ES-I3 (cell line): ENCODE data around the gene SRGAP2.
"Not testable (repeated sequence)": the region's sequence is repeated elsewhere in the genome, so short reads cannot be mapped to it uniquely, and the experiment has no call there.

ENCODE experiments used
- H3K36me3 ChIP-seq: 2 replicates; pipeline ENCODE4 v1.6.1; 2013; ENCODE audit warnings: mild to moderate bottlenecking, low read length, control low read depth, moderate library complexity; ENCODE audit not compliant: insufficient read depth
- H3K4me1 ChIP-seq: 2 replicates; pipeline ENCODE4 v1.6.1; 2013; ENCODE audit warnings: mild to moderate bottlenecking, control low read depth, low read length; ENCODE audit not compliant: insufficient read depth
- H3K9ac ChIP-seq: 2 replicates; pipeline ENCODE4 v1.6.1; 2013; ENCODE audit warnings: low read depth, mild to moderate bottlenecking, low read length, moderate library complexity
- H3K9me3 ChIP-seq: 2 replicates; pipeline ENCODE4 v1.6.1; 2013; ENCODE audit warnings: mild to moderate bottlenecking, low read length, moderate library complexity; ENCODE audit not compliant: control insufficient read depth, insufficient read depth

SRGAP2 gene

DNA sequence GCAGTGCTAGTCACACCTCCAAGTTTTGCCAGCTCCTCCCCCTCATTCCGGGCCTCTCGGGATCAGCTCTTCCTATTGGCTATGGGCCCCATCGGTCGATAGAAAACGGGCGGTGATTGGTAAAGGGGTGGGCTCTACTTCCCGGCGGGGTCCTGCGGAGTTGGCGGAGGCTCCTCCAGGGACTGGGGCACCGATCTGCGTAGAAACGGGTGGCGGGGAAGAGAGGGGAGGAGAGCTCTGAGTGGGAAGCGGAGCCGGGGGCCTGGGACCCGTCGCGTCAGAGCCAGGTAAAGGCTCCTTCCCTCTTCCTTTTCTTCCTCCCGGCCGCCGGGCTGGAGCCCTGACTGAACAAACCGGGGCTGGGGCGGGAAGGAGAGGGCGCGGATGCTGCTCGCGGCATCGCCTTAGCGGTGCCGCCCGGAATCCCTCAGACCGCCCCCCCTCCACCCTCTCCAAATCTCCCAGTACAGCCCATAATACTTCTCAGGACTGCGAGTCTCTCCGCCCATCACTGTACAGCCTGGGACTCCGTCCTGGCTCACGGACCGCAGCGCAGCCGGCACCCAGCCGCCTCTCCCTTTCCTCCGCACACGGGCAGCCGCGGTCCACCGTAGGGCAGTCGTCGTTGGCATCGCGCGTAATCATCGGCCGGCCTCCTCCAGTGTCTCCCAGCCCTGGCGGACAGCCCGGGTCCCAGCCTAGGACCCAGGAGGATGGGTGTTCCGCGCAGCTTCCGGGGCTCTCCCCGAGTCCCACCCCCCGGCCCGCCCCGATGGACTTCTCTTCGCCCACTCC lies at the start of gene SRGAP2:
TSS of gene SRGAP2 (plus strand) at position 178 of the 795 bp plus-strand sequence. CDS start 2,430 bp downstream, outside the sequence.
- not testable (repeated sequence) for H3K36me3 ChIP-seq, H3K4me1 ChIP-seq, H3K9me3 ChIP-seq
- H3K9ac ChIP-seq = peak within 1 kb of the TSS; percentile 44; the same call in 1 of the 2 replicates

DNA sequence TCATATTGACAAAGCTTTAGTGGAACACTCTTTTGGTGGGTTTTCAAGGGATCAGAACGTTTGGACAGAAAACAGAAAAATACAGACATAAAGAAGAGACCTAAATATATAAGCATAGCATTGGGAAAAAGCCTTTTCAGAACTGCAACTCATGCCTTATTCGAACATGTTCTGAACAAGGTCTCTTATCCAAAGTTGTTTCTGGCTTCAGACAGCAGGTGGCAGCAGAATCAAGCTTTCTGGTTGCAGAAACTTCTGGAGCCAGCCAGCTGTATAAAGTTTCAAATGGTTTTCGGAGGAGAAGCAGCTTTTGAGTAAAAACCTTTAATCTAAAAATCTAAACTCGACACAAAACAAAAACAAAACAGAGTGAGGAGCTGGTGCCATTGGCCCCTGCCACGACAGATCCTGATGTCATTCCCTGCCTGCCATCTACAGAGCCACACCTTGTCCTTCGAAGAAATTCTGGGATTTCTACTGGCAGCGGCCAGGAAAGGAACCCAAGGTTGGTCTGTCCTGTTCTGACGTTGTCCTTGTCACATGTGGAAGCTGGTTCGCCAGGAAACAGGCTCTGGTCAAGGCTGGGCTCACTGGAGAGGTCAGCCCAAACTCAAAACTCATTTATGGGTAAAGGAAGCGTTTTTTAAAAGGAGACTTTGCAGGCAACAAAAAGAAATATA lies 35.9 kb upstream of the SRGAP2 start:
- H3K4me1 ChIP-seq, H3K9me3 ChIP-seq, H3K9ac ChIP-seq, H3K36me3 ChIP-seq: not testable (repeated sequence)

DNA sequence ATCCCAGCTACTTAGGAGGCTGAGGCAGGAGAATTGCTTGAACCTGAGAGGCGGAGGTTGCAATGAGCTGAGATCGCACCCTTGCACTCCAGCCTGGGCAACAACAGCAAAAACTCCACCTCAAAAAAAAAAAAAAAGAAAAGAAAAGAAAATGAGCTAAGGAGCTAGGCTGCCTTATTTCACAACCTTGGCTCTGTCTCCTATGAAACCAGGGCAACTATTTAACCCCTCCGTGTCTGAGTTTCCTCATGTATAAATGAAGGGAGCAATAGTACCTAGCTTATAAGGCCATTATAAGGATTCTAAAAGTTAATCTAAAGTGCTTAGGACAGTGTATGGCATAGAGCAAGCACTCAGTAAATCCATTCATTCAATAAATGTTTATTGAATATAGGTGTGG lies 33.5 kb upstream of the SRGAP2 start:
- H3K9me3 ChIP-seq, H3K36me3 ChIP-seq, H3K4me1 ChIP-seq, H3K9ac ChIP-seq: not testable (repeated sequence)

DNA sequence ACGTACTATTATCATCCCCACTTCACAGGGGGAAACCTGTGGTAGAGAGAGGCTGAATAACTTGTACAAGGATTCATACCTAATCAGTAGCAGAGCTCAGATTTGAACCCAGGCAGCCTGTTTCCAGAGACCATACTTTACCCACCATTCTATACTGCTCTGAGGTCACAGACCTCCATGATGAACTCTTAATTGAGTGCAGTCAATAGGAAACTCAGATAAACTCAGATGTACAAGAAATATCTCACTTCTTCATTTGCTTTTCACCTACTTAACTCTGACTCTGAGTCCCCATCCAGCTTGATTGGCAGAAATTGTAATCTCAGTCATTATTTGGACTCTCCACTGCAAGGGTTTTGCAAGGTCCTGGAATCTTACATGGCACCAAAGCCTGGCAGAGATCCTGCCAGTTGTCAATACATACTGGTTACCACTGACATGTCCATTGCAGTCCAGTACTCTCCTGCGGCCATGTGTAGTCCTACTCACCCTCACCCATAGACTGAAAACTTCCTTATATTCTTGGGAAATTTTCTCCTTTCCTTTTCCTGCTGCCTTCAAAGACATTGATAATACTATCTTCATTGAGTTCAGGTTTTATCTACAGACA lies 30.1 kb upstream of the SRGAP2 start:
- not testable (repeated sequence) for H3K4me1 ChIP-seq, H3K9ac ChIP-seq, H3K36me3 ChIP-seq, H3K9me3 ChIP-seq

DNA sequence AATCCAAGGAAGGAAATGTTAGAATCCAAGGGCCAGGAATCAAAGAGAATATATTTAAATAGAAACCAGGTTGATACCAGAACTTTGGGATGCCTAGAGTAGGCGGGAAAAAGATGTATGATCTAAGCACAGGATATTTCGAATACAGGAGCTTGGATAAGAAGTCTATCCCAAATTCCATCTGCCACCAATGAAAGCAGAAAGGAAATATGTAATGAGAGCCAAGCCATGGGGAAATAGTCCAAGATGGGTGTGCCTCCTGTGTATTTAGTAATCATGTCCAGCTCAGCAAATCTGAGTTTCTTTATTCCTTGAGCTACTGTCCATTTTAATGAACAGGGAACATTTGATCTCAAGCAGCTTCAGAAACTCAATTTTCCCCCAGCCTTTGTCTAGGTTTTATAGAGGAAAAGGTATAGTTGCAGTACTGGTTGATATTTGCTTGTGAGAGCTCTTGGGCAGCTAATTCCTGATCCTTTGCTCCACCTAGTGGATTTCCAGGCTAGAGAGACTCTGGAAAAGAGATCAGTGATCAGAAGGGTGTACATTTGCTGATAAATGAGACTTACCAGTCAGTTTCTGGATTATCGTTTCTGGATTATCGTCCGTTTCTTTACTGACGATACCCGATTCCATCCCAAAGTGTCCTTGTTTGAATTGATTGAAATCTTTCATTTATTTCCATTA lies 29.0 kb upstream of the SRGAP2 start:
- not testable (repeated sequence) for H3K9ac ChIP-seq, H3K36me3 ChIP-seq, H3K9me3 ChIP-seq, H3K4me1 ChIP-seq

DNA sequence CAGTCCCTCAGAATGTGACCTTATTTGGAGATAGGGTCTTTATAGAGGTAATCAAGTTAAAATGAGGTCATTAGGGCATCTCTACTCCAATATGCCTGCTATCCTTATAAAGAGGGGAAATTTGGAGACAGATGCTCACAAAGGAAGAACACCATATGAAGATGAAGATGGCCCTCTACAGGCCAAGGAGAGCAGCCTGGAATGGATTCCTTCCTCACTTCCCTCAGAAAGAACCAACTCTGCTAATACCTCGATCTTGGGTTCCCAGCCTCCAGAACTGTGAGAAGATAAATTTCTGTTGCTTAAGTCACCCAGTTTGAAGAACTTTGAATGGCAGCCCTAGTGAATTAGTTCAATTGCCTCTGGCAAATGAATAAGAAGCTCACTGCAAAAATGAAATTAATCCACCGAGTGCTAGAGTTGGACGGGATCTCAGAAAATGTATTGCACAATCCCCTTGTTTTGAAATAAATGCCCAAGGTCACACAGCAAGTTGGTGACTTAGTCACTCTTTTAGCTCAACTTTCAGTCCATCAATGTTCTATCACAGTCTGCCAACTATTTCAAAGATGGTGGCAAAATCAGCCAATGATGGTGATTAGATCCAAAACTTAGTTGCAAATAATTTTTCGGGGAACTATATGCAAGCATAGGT lies 27.8 kb upstream of the SRGAP2 start:
- not testable (repeated sequence) for H3K9me3 ChIP-seq, H3K4me1 ChIP-seq, H3K9ac ChIP-seq, H3K36me3 ChIP-seq

DNA sequence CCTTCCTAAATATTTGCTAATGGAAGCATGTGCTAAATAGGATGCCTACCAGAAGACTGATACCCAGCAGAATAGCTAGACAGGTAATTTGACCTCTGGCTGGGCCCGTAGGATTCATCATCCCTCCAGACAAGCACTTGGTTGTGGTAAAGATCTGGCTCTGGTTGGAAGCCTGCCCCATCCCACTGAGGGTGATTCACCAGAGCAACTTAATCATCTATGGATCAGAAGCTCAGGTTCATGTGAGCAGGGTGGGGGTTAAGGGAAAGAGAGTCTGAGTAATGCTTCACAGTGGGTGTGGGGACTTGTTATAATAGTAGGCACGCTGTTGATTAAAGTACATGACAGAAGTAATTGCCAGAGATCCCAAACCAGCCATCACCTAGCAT lies 27.2 kb upstream of the SRGAP2 start:
- H3K4me1 ChIP-seq, H3K9ac ChIP-seq, H3K36me3 ChIP-seq: not testable (repeated sequence)

DNA sequence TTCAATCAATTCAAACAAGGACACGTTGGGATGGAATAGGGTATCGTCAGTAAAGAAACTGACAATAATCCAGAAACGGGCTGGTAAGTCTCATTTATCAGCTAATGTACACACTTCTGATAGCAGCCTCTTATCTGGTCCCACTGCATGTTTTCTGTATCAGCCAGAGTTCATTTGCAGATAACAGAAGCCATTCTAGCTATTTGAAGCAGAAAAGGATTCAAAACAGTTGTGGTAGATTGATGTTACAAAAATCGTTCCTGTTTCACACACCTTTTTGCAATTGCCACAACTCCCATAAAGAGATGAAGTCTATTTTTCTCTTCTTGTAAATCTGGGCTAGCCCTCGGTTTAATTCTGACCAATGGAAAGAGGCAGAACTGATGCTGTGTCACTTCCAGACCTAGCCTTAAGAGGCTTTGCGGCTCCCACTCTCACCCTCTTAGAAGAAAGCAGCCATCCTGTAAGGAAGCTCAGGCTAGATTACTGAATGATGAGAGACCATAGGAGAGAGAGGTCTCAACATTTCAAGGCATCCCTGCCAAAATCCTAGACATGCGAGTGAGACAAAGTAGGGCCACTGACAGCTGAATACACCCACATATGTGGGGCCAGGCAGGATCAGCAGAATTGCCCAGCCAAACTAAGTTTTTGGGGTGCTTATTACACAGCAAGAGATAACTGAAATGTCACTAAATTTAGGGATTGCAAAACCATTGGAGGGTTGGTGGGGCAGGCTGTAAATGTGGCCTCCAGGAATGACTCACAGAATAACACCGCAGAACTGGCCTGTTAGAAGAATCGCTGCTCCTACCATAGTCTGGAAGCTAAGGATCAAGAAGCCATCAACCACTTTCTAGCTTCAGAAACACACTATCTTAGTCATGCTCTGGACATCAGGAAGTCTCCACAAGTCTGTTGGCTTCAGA lies 25.0 kb upstream of the SRGAP2 start:
- not testable (repeated sequence) for H3K9ac ChIP-seq, H3K9me3 ChIP-seq, H3K4me1 ChIP-seq, H3K36me3 ChIP-seq

More for the DNA sequence above, 27.2 kb upstream of the SRGAP2 start:
- H3K9me3 ChIP-seq = not testable (repeated sequence)

DNA sequence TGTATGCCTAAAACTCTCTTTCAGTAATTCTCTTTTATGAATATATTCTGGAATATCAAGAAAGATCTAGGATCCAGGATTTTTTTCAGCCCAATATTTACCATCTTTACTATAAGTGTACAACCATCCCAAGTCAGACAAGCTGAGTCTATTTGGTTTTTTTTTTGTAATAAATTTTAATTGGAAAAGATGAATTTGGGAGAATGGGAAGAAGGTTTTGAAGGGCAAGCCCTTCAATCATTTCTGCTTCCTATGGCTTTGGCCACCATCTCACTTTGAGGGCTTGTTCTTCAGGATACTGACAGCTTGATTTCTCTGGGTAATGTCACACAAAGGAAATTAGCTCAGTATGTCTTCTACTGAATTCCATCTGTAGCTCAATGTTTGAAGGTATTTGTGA lies 23.7 kb upstream of the SRGAP2 start:
- H3K36me3 ChIP-seq, H3K9me3 ChIP-seq, H3K4me1 ChIP-seq, H3K9ac ChIP-seq: not testable (repeated sequence)

DNA sequence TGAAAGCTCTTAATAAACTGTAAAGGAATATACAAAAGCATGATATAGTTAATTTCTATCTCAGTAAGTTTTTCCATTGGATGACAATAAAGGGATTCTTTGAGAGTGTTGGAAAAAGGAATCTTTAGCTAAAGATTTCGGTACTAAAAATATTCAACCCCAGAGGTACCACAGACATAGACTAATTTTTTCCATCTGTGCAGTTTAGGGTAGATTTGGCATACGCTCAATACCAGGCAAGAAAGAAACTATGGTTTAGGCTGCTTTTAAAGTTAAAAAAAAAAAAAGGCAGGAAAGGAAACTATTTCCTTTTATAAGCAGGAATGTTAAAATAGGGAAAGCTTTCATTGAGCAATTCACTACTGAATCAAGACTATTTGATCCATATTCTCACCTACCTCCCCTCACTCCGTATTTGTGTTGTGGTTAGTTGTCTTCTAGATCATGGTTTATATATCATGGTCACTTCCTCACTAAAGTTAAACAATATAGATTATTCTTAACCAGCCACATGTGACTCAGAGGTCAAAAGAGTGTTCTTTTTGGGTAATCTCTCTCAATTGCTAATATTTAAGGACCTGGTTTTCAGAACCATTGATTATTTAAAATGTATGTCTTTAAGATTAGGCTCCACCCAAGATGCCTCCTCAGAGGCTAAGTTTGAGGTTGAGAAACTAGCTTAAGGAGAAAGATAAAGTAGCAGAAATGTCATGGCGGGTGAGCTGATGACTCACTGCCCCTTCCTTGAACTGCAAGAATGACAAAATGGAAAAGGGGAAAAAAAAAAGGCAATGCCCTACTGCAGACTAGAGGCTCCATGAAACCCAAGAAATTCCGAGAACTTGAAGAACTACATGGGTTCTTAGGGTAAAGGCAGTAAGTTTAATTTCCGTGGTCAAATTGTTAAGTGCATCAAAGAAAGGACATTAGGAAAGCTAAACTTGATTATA lies 20.7 kb upstream of the SRGAP2 start:
- not testable (repeated sequence) for H3K9me3 ChIP-seq, H3K4me1 ChIP-seq, H3K36me3 ChIP-seq, H3K9ac ChIP-seq

DNA sequence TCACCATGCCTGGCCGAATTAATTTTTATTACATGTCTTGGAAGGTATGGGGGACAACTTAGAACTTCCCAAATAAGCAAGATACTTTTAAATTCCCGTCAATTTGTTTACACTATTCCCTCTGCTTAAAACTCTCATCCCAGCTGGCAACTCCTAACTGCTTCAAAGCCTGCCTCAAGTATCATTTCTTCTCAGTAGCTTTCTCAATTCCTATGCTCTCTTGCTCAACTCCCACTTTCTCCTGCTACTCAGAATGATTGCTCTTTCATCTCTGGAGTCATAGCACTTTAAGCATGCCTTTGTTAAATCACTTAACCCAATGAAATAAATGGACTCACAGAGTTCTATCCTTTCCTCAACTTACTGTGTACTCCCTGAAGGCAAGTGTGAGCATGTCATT lies 19.6 kb upstream of the SRGAP2 start:
- not testable (repeated sequence) for H3K4me1 ChIP-seq, H3K9me3 ChIP-seq, H3K9ac ChIP-seq, H3K36me3 ChIP-seq

DNA sequence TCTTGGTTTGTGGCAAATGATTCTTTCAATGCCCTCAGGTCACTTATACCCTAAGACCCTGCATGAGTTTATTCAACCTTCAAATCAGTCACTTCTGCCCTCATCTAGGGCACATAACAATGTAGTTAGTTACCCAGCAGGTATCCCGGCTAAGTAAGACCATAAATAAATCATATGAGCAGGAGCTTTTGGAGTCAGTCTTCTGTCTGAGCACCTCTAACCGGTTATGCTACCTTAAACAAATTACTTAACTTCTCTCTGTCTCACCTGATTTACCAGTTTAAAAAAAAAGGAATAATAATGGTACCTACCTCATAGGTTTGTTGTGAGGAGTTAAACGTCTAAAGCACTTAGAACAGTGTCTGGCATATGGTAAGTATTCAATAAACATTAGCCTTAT lies 17.6 kb upstream of the SRGAP2 start:
- H3K36me3 ChIP-seq, H3K4me1 ChIP-seq, H3K9ac ChIP-seq, H3K9me3 ChIP-seq: not testable (repeated sequence)

DNA sequence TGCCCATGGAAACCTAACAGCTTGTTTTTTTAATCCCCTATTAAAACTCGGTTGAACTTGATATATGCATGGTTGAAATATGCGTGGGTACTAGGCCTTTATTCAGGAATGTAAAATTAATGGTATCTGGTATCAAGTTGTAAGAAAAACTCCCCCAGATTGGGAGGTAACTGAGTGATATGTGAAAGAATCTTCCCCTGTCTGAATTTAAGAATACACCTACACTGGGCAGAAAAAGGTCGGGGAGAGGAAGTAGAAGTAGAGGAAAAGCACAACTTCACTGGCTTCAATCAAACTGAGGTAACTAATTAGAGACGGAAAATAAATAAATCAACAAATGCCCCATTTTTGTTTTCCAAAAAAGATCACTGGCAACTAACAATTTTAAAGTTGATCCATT lies 16.5 kb upstream of the SRGAP2 start:
- not testable (repeated sequence) for H3K36me3 ChIP-seq, H3K9ac ChIP-seq, H3K9me3 ChIP-seq, H3K4me1 ChIP-seq
